OCI-LY1 (cell line): ENCODE data around the gene SYF2.

Source experiments
- H2AFZ ChIP-seq: fragments of 200-600 bp; sonication (generic), shearing (Covaris generic); 2 replicates; pipeline ENCODE4 v1.6.0; 2014; ENCODE audit warnings: antibody characterized with exemption, mild to moderate bottlenecking, low read length
- H3F3A ChIP-seq: fragments of 200-600 bp; sonication (generic), shearing (Covaris generic); 2 replicates; pipeline ENCODE4 v1.6.0; 2014; ENCODE audit warnings: mild to moderate bottlenecking, antibody characterized with exemption, low read length, moderate library complexity; ENCODE audit not compliant: insufficient read depth
- H3K27ac ChIP-seq: fragments of 200-600 bp; sonication (generic); 2 replicates; pipeline ENCODE4 v1.5.1; 2014; ENCODE audit warnings: low read length, mixed run types, mild to moderate bottlenecking, low read depth; ENCODE audit not compliant: poor library complexity, severe bottlenecking
- H3K27me3 ChIP-seq: fragments of 200-600 bp; sonication (generic); 2 replicates; pipeline ENCODE4 v1.6.0; 2014; ENCODE audit warnings: antibody characterized with exemption, mild to moderate bottlenecking, low read length, moderate library complexity; ENCODE audit not compliant: insufficient read depth
- H3K36me3 ChIP-seq: fragments of 200-600 bp; sonication (generic); 2 replicates; pipeline ENCODE4 v1.6.1; 2014; ENCODE audit warnings: mild to moderate bottlenecking, antibody characterized with exemption, low read length, moderate library complexity, mixed read lengths; ENCODE audit not compliant: insufficient read depth
- H3K4me1 ChIP-seq: fragments of 200-600 bp; sonication (generic); 2 replicates; pipeline ENCODE4 v1.5.1; 2014; ENCODE audit warnings: mild to moderate bottlenecking, low read length, moderate library complexity; ENCODE audit not compliant: insufficient read depth, severe bottlenecking
- H3K4me2 ChIP-seq: fragments of 200-600 bp; sonication (generic), shearing (Covaris generic); 2 replicates; pipeline ENCODE4 v1.6.1; 2014; ENCODE audit warnings: low read length
- H3K4me3 ChIP-seq: fragments of 200-600 bp; sonication (generic); 2 replicates; pipeline ENCODE4 v1.5.1; 2014; ENCODE audit warnings: low read length, low read depth, mild to moderate bottlenecking, mixed read lengths; ENCODE audit not compliant: poor library complexity, severe bottlenecking
- H3K79me2 ChIP-seq: fragments of 200-600 bp; shearing (Covaris generic); 2 replicates; pipeline ENCODE4 v1.6.1; 2016; ENCODE audit warnings: mixed run types, low read length, mixed read lengths; ENCODE audit not compliant: insufficient read depth
- H3K9ac ChIP-seq: fragments of 200-600 bp; sonication (generic), shearing (Covaris generic); 2 replicates; pipeline ENCODE4 v1.6.1; 2014; ENCODE audit warnings: mild to moderate bottlenecking, low read length, mixed read lengths
- H3K9me2 ChIP-seq: fragments of 200-600 bp; sonication (generic), shearing (Covaris generic); 2 replicates; pipeline ENCODE4 v1.6.1; 2014; ENCODE audit warnings: low read depth, mild to moderate bottlenecking, low read length, mixed read lengths
- H3K9me3 ChIP-seq: fragments of 200-600 bp; shearing (Covaris generic); 2 replicates; pipeline ENCODE4 v1.6.1; 2014; ENCODE audit warnings: low read length, mixed read lengths
- H4K20me1 ChIP-seq: fragments of 200-600 bp; sonication (generic), shearing (Covaris generic); 2 replicates; pipeline ENCODE4 v1.6.0; 2016; ENCODE audit warnings: mild to moderate bottlenecking, low read length; ENCODE audit not compliant: insufficient read depth
- CTCF ChIP-seq: fragments of 200-600 bp; sonication (generic), shearing (Covaris generic); IDR thresholded peaks from 2 replicates; pipeline ENCODE4 v1.5.1; 2017; ENCODE audit warnings: mild to moderate bottlenecking, antibody characterized with exemption, low read length, moderate library complexity, mixed read lengths
- EZH2 ChIP-seq: fragments of 200-600 bp; sonication (generic), shearing (Covaris generic); IDR thresholded peaks from 2 replicates; pipeline ENCODE4 v1.8.0; 2017; ENCODE audit warnings: borderline replicate concordance, mixed run types, mild to moderate bottlenecking, antibody characterized with exemption, low read length, moderate library complexity, mixed read lengths

Gene SYF2

DNA sequence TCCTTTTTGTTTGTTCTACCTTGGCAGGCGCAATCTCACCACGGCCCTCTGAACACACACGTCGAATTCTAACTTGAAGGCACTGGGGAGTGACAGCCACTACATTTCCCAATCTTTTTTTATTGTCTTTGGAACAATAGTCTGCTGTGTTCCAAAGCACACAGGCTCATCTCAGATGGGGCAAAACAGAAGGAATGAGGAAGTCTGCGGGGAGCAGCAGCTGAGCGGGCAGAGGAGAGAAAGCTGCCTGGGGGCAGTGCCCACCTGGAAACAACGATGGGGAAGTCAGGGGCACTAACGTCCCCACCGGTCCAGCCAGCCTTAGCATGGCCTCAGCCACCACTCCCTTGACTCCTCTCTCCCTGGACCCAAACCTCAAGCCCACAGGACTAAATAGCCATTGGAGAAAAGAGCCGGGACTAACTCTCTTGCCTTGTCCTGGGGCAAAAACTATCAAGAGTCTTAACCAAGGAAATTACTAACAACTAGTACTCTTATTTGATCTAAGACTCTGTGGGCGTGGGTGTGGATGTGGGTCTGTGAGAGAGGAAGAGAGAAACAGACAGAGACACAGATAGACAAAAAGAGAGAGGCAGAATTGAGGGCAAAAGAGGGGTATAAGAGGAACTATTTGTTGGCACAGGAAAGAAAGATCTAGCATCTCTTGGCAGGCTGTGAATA lies 34.2 kb downstream of the SYF2 start:
- no peaks in the 10 kb centered on the region for H3K4me1 ChIP-seq
- H3K79me2 ChIP-seq: no peaks in the 10 kb centered on the region
- H3K4me3 ChIP-seq: no peak overlapping the region
- no peak overlapping the region for H3K9ac ChIP-seq
- no peaks in the 10 kb centered on the region for H3K9me3 ChIP-seq
- H3K27me3 ChIP-seq: peaks cover 20% of the 10 kb centered on the region
- H3K36me3 ChIP-seq: no peaks in the 10 kb centered on the region
- H3F3A ChIP-seq: no peaks in the 10 kb centered on the region
- H3K9me2 ChIP-seq: no peaks in the 10 kb centered on the region
- TF ChIP-seq CTCF: no peak
- no peak for TF ChIP-seq EZH2
- H3K4me2 ChIP-seq: no peak overlapping the region
- no peak overlapping the region for H2AFZ ChIP-seq
- H4K20me1 ChIP-seq: no peaks in the 10 kb centered on the region
- no peak overlapping the region for H3K27ac ChIP-seq

- no peak overlapping the region for H3K9ac ChIP-seq
- H3K4me1 ChIP-seq: no peaks in the 10 kb centered on the region
- TF ChIP-seq EZH2 (no peak), CTCF (no peak)
Observed at GRCh38 chr1:25197235-25197975, 34.9 kb downstream of the SYF2 start.

DNA sequence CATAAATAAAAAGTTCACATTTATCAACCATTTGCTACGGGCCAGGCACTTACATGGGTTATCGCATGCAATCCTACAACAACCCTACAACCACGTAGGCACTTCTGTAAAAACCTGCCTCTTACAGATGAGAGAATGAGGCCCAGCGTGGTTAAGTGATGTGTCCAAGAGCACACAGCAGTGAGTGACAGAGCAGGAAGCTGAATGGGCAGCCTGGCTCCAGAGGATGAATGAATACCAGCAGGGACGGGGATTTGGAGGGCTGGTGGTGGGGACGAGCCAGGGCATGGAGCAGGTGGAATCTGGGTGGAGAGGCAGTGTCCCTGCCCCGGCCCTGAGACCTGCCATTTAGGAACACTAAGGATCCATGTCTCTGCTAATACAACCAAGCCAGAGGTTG lies 35.5 kb downstream of the SYF2 start:
- Histone ChIP-seq H3K9ac (no peak overlapping the region), H3K9me3 (no peaks in the 10 kb centered on the region), H3K79me2 (no peaks in the 10 kb centered on the region), H3F3A (no peaks in the 10 kb centered on the region), H2AFZ (no peak overlapping the region), H3K27ac (no peak overlapping the region), H3K4me3 (no peak overlapping the region), H4K20me1 (no peaks in the 10 kb centered on the region), H3K4me1 (no peaks in the 10 kb centered on the region), H3K4me2 (no peak overlapping the region), H3K27me3 (peaks cover 14% of the 10 kb centered on the region), H3K9me2 (no peaks in the 10 kb centered on the region), H3K36me3 (no peaks in the 10 kb centered on the region)
- TF ChIP-seq CTCF (no peak), EZH2 (no peak)

More at GRCh38 chr1:25197235-25197975, 34.9 kb downstream of the SYF2 start:
- Histone ChIP-seq H3K36me3 (no peaks in the 10 kb centered on the region), H3K27me3 (peaks cover 18% of the 10 kb centered on the region), H3F3A (no peaks in the 10 kb centered on the region), H3K4me3 (no peak overlapping the region), H4K20me1 (no peaks in the 10 kb centered on the region), H3K27ac (no peak overlapping the region), H3K9me2 (no peaks in the 10 kb centered on the region), H3K4me2 (no peak overlapping the region), H3K79me2 (no peaks in the 10 kb centered on the region), H3K9me3 (no peaks in the 10 kb centered on the region), H2AFZ (no peak overlapping the region)
